Measurements from ENCODE around the gene WASL. TPM values are rescaled to one million over a fixed set of nuclear protein-coding genes. Genes with fewer than 3 reads are reported as not detected.
A peak's percentile ranks its signal among the peaks of the same experiment; 100 is the strongest.

WASL gene
- total RNA-seq, 1 donor from 2014 or later = 36.0 TPM

GRCh38 chr7:123761729-123762128 is 12.9 kb upstream of the WASL start:
- Histone ChIP-seq H3K27me3 (ENCODE audit: insufficient read depth, low read length) (no peaks in the 10 kb centered on the region), H3K4me1 (ENCODE audit: insufficient read depth, low read length) (no peaks in the 10 kb centered on the region), H3K36me3 (ENCODE audit: insufficient read depth, low read length) (no peaks in the 10 kb centered on the region), H2AFZ (ENCODE audit: low read depth, low read length) (no peak overlapping the region), H3K79me2 (ENCODE audit: insufficient read depth, low read length) (no peaks in the 10 kb centered on the region), H3K9me3 (ENCODE audit: insufficient read depth, low read depth, low read length) (no peaks in the 10 kb centered on the region), H3K4me2 (ENCODE audit: low read length) (no peak overlapping the region), H3K27ac (ENCODE audit: low read depth, low read length) (no peak overlapping the region), H4K20me1 (ENCODE audit: insufficient read depth, low read length) (no peaks in the 10 kb centered on the region), H3K9ac (ENCODE audit: low read length) (no peak overlapping the region), H3K4me3 (ENCODE audit: insufficient read depth, low read depth, low read length) (no peak overlapping the region)
- Mint-ChIP-seq H3K9me3 (ENCODE audit: unreplicated experiment) (peaks cover 8% of the 10 kb centered on the region), H3K4me1 (ENCODE audit: low read depth, unreplicated experiment) (no peaks in the 10 kb centered on the region), H3K27ac (ENCODE audit: unreplicated experiment) (no peak overlapping the region), H3K36me3 (ENCODE audit: low read depth, unreplicated experiment) (no peaks in the 10 kb centered on the region), H3K4me3 (ENCODE audit: unreplicated experiment) (no peak overlapping the region), H3K27me3 (ENCODE audit: low read depth, unreplicated experiment) (no peaks in the 10 kb centered on the region)
- FAIRE-seq = no peak
- TF ChIP-seq CTCF (IDR thresholded peaks at IDR 0.05; ENCODE audit: insufficient read depth, low read depth, low read length) (no peak), EZH2 (IDR thresholded peaks at IDR 0.05; ENCODE audit: insufficient read depth, low read length) (no peak)
- DNase-seq (ENCODE audit: low read depth) = no peak

- H4K20me1 ChIP-seq (ENCODE audit: insufficient read depth, low read length) = no peaks in the 10 kb centered on the region
- Mint-ChIP-seq H3K27ac (ENCODE audit: unreplicated experiment) (no peak overlapping the region), H3K9me3 (ENCODE audit: unreplicated experiment) (peaks cover 2% of the 10 kb centered on the region), H3K27me3 (ENCODE audit: low read depth, unreplicated experiment) (no peaks in the 10 kb centered on the region), H3K36me3 (ENCODE audit: low read depth, unreplicated experiment) (no peaks in the 10 kb centered on the region), H3K4me3 (ENCODE audit: unreplicated experiment) (no peak overlapping the region), H3K4me1 (ENCODE audit: low read depth, unreplicated experiment) (peaks cover 2% of the 10 kb centered on the region)
- no peaks in the 10 kb centered on the region for H3K4me1 ChIP-seq (ENCODE audit: insufficient read depth, low read length)
- DNase-seq (ENCODE audit: low read depth) (no peak), FAIRE-seq (no peak)
- no peaks in the 10 kb centered on the region for H3K27me3 ChIP-seq (ENCODE audit: insufficient read depth, low read length)
- H3K4me3 ChIP-seq (ENCODE audit: insufficient read depth, low read depth, low read length) = no peak overlapping the region
- TF ChIP-seq CTCF (IDR thresholded peaks at IDR 0.05; ENCODE audit: insufficient read depth, low read depth, low read length) (no peak), EZH2 (IDR thresholded peaks at IDR 0.05; ENCODE audit: insufficient read depth, low read length) (no peak)
- no peak overlapping the region for H3K27ac ChIP-seq (ENCODE audit: low read depth, low read length)
- peak overlapping the region; percentile 0 for H2AFZ ChIP-seq (ENCODE audit: low read depth, low read length)
- no peaks in the 10 kb centered on the region for H3K36me3 ChIP-seq (ENCODE audit: insufficient read depth, low read length)
- no peak overlapping the region for H3K9ac ChIP-seq (ENCODE audit: low read length)
- H3K79me2 ChIP-seq (ENCODE audit: insufficient read depth, low read length) = no peaks in the 10 kb centered on the region
- no peaks in the 10 kb centered on the region for H3K9me3 ChIP-seq (ENCODE audit: insufficient read depth, low read depth, low read length)
- H3K4me2 ChIP-seq (ENCODE audit: low read length) = no peak overlapping the region
Observed at GRCh38 chr7:123757095-123757494, 8.3 kb upstream of the WASL start.

GRCh38 chr7:123755338-123755737 is 6.5 kb upstream of the WASL start:
- Histone ChIP-seq H3K79me2 (ENCODE audit: insufficient read depth, low read length) (no peaks in the 10 kb centered on the region), H3K4me3 (ENCODE audit: insufficient read depth, low read depth, low read length) (no peak overlapping the region), H3K36me3 (ENCODE audit: insufficient read depth, low read length) (no peaks in the 10 kb centered on the region), H3K9ac (ENCODE audit: low read length) (no peak overlapping the region), H3K4me1 (ENCODE audit: insufficient read depth, low read length) (no peaks in the 10 kb centered on the region), H3K9me3 (ENCODE audit: insufficient read depth, low read depth, low read length) (no peaks in the 10 kb centered on the region), H3K27ac (ENCODE audit: low read depth, low read length) (no peak overlapping the region), H3K4me2 (ENCODE audit: low read length) (no peak overlapping the region), H3K27me3 (ENCODE audit: insufficient read depth, low read length) (no peaks in the 10 kb centered on the region), H4K20me1 (ENCODE audit: insufficient read depth, low read length) (no peaks in the 10 kb centered on the region), H2AFZ (ENCODE audit: low read depth, low read length) (no peak overlapping the region)
- FAIRE-seq (no peak), DNase-seq (ENCODE audit: low read depth) (no peak)
- Mint-ChIP-seq H3K36me3 (ENCODE audit: low read depth, unreplicated experiment) (no peaks in the 10 kb centered on the region), H3K9me3 (ENCODE audit: unreplicated experiment) (no peaks in the 10 kb centered on the region), H3K27ac (ENCODE audit: unreplicated experiment) (no peak overlapping the region), H3K4me1 (ENCODE audit: low read depth, unreplicated experiment) (peaks cover 10% of the 10 kb centered on the region), H3K4me3 (ENCODE audit: unreplicated experiment) (no peak overlapping the region), H3K27me3 (ENCODE audit: low read depth, unreplicated experiment) (no peaks in the 10 kb centered on the region)
- TF ChIP-seq CTCF (IDR thresholded peaks at IDR 0.05; ENCODE audit: insufficient read depth, low read depth, low read length) (no peak), EZH2 (IDR thresholded peaks at IDR 0.05; ENCODE audit: insufficient read depth, low read length) (no peak)

Data from astrocyte (in vitro differentiated cells and primary cell).